BJ (cell line): ENCODE measurements around the gene MAML3. TPM values are rescaled to one million over a fixed set of nuclear protein-coding genes. Genes with fewer than 3 reads are reported as not detected.

ENCODE experiments used
- CTCF ChIA-PET: fragments of 350-600 bp; formaldehyde crosslinking; extraction: SDS; loops from one replicate; lab custom pipeline; 2021; ENCODE audit warnings: antibody characterized with exemption, inconsistent platforms; lab: Yijun Ruan, JAX
- POLR2A ChIA-PET: fragments of 300-600 bp; sonication (Branson Sonifier 250); formaldehyde crosslinking; extraction: SDS; loops from one replicate; lab custom pipeline; 2021; ENCODE audit warnings: antibody characterized with exemption; lab: Charles Lee
- DNase-seq: peaks from one replicate; pipeline ENCODE4 v3.0.0-alpha.2; 2011; ENCODE audit warnings: low read depth
- H3K27me3 ChIP-seq: 2 replicates; pipeline ENCODE4 v1.6.0; 2011; ENCODE audit warnings: low read length; ENCODE audit not compliant: control insufficient read depth, insufficient read depth
- H3K36me3 ChIP-seq: 2 replicates; pipeline ENCODE4 v1.5.1; 2011; ENCODE audit warnings: low read length; ENCODE audit not compliant: control insufficient read depth, insufficient read depth
- H3K4me3 ChIP-seq: 2 replicates; pipeline ENCODE4 v1.5.1; 2011; ENCODE audit warnings: low read depth, mild to moderate bottlenecking, control low read depth, low read length
- polyA plus RNA-seq: library from polyadenylated mRNA; depleted of rRNA; stranded (reverse); fragments of >200 nt; gene quantifications from 2 replicates; pipeline ENCODE4 v1.2.3, GENCODE V29; 2011
- TF ChIP-seq, protein P1 (sequence below): IDR thresholded peaks from 2 replicates; pipeline ENCODE4 v1.5.1; 2011; ENCODE audit warnings: low read depth, mild to moderate bottlenecking, control low read depth, inconsistent platforms, low read length, moderate library complexity; ENCODE audit not compliant: insufficient read depth

Gene MAML3
- polyA plus RNA-seq, 1 experiment = 1.6 TPM

DNA sequence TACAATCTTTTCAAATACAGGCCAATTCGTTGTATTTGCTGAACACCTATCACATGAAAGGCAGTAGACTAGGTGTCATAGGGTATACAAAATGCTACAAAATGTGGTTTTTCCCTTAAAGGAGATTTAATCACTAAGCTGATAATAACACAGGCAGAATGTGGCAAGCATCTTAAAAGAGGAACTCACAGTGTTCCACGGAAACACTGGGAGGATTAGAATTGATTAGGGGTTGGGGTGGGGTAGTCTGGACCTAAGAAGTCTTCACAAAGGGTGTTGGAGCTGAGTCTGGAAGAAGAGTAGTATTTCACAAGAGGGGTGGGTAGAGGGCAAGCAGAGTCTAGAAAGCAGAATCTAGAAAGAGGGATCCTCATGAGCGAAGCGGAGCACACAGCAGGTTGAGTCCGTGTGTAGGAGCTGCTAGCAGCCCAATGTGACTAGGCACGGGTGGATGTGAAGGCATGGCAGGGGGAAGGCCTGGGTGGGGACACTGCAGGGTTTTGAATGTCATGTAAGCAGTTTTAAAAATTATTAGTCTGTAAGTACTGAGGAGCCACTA lies 364.8 kb downstream of the MAML3 start:
- H3K36me3 ChIP-seq = no peaks in the 10 kb centered on the region
- H3K27me3 ChIP-seq = no peaks in the 10 kb centered on the region; the same call in 1 of the 2 replicates
- POLR2A ChIA-PET = no interaction called here
- CTCF ChIA-PET = interaction anchor here (1.2 kb wide), 1 partner anchor 14 kb away, joined by 3 read pairs; no protein-coding TSS in a partner anchor
- H3K4me3 ChIP-seq = no peak overlapping the region
- TF ChIP-seq, protein P1, sequence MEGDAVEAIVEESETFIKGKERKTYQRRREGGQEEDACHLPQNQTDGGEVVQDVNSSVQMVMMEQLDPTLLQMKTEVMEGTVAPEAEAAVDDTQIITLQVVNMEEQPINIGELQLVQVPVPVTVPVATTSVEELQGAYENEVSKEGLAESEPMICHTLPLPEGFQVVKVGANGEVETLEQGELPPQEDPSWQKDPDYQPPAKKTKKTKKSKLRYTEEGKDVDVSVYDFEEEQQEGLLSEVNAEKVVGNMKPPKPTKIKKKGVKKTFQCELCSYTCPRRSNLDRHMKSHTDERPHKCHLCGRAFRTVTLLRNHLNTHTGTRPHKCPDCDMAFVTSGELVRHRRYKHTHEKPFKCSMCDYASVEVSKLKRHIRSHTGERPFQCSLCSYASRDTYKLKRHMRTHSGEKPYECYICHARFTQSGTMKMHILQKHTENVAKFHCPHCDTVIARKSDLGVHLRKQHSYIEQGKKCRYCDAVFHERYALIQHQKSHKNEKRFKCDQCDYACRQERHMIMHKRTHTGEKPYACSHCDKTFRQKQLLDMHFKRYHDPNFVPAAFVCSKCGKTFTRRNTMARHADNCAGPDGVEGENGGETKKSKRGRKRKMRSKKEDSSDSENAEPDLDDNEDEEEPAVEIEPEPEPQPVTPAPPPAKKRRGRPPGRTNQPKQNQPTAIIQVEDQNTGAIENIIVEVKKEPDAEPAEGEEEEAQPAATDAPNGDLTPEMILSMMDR = no peak
- DNase-seq = no peak

- Histone ChIP-seq H3K36me3 (no peaks in the 10 kb centered on the region), H3K4me3 (no peak overlapping the region), H3K27me3 (no peaks in the 10 kb centered on the region; the same call in 1 of the 2 replicates)
- DNase-seq = no peak
- CTCF ChIA-PET = no interaction called here
- POLR2A ChIA-PET = no interaction called here
- TF ChIP-seq, protein P1 = no peak
These were observed 367.3 kb downstream of the MAML3 start for GRCh38 chr4:139786494-139787354.

GRCh38 chr4:139785356-139785755 lies 368.6 kb downstream of the MAML3 start:
- TF ChIP-seq, protein P1 = no peak
- ChIA-PET POLR2A (no interaction called here), CTCF (interaction anchor here (0.6 to 0.8 kb wide), 3 partner anchors 14 to 824 kb away, joined by 3 read pairs; no protein-coding TSS in a partner anchor)
- H3K27me3 ChIP-seq = no peaks in the 10 kb centered on the region; the same call in 1 of the 2 replicates
- no peaks in the 10 kb centered on the region for H3K36me3 ChIP-seq
- no peak for DNase-seq
- no peak overlapping the region for H3K4me3 ChIP-seq

DNA sequence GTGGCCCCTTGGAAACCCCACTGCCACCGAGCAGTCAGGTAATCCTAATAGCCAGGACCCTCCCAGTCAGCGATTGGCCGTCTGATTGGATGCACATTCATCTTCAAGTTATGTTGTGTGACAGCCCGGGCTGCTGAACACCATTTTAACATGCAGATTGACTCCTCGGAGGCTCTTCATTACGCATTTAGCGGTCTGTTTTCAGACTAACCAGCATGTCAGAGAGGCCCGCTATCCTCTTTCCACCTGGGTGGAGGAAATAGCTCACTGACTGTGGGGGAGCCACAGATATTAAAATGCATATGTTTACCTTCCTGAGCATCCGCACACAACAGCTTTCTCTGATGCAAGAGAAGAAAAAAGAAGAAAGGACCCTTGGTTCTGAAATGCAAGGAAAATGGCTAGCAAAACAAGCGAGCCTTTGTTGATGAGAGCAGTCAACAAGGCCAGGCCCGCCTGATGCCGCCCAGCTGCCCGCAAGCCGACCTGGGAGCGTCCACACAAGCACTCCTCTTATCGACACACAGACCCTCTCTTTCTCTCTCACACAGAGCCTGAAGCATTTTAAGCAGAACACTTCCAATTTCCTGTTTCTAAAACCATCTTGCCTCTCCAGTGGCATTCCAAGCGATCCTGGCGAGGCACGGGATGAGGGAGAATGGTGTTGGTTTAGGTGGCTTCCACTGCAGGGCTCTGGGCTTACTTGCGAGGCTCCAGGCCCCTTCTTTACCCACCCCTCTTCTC lies 370.1 kb downstream of the MAML3 start:
- H3K36me3 ChIP-seq = no peaks in the 10 kb centered on the region
- POLR2A ChIA-PET = no interaction called here
- H3K4me3 ChIP-seq = no peak overlapping the region
- CTCF ChIA-PET = interaction anchor here (0.5 kb wide), 1 partner anchor 26 kb away, joined by 3 read pairs; no protein-coding TSS in a partner anchor
- no peaks in the 10 kb centered on the region; the same call in 1 of the 2 replicates for H3K27me3 ChIP-seq
- TF ChIP-seq, protein P1 = no peak
- no peak for DNase-seq
